Liver (tissue), 9 donors: Measurements from ENCODE around the gene CYP11A1. TPM values are rescaled to one million over a fixed set of nuclear protein-coding genes. Genes with fewer than 3 reads are reported as not detected.

Experiments
- DNase-seq: peaks from one replicate; pipeline ENCODE4 v3.0.0-alpha.2; 2017; ENCODE audit warnings: low spot score
- H3K27ac ChIP-seq, 2 donors: one replicate each; pipeline ENCODE4 v1.7.0; 2013; ENCODE audit warnings: inconsistent platforms in 2 of 2, low read length in 2 of 2, control low read depth in 1 of 2, low read depth in 1 of 2, mild to moderate bottlenecking in 1 of 2
- H3K27me3 ChIP-seq, 4 donors: one replicate each; pipeline versions ENCODE4 v1.6.1 to v1.7.0; 2013; ENCODE audit warnings: low read length in 3 of 4, inconsistent platforms in 1 of 4, mild to moderate bottlenecking in 1 of 4, moderate library complexity in 1 of 4; ENCODE audit not compliant: control insufficient read depth in 4 of 4, insufficient read depth in 4 of 4
- H3K36me3 ChIP-seq, 4 donors: one replicate each; pipeline versions ENCODE4 v1.6.1 to v1.7.0; 2013; ENCODE audit warnings: low read length in 3 of 4, mild to moderate bottlenecking in 3 of 4, low read depth in 1 of 4, moderate library complexity in 1 of 4; ENCODE audit not compliant: control insufficient read depth in 4 of 4, insufficient read depth in 3 of 4
- H3K4me1 ChIP-seq, 4 donors: one replicate each; pipeline versions ENCODE4 v1.6.1 to v1.7.0; 2013; ENCODE audit warnings: low read length in 3 of 4, mild to moderate bottlenecking in 3 of 4, moderate library complexity in 1 of 4; ENCODE audit not compliant: control insufficient read depth in 4 of 4, insufficient read depth in 4 of 4
- H3K4me3 ChIP-seq, 3 donors: one replicate each; pipeline versions ENCODE4 v1.6.1 to v1.7.0; 2013; ENCODE audit warnings: low read length in 3 of 3, control low read depth in 1 of 3, low read depth in 1 of 3, mild to moderate bottlenecking in 1 of 3
- H3K9ac ChIP-seq, 2 donors: one replicate each; pipeline ENCODE4 v1.7.0; 2013; ENCODE audit warnings: low read length in 2 of 2, mild to moderate bottlenecking in 2 of 2, moderate library complexity in 2 of 2, control low read depth in 1 of 2, low read depth in 1 of 2
- H3K9me3 ChIP-seq, 4 donors: one replicate each; pipeline versions ENCODE4 v1.6.1 to v1.7.0; 2013; ENCODE audit warnings: low read length in 3 of 4; ENCODE audit not compliant: control insufficient read depth in 4 of 4
- ATF3 ChIP-seq: IDR thresholded peaks from 2 replicates; pipeline ENCODE4 v1.6.1; 2016; ENCODE audit warnings: antibody characterized with exemption
- CTCF ChIP-seq: fragments of 150-350 bp; IDR thresholded peaks from 2 replicates; pipeline ENCODE4 v1.5.1; 2017; ENCODE audit warnings: improper control_type of control experiment, low read depth, low read length; ENCODE audit not compliant: missing input control
- EGR1 ChIP-seq, 2 donors: IDR thresholded peaks; 2 replicates each; pipeline ENCODE4 v1.6.1; 2016 to 2018; ENCODE audit warnings: antibody characterized with exemption in 2 of 2, low read depth in 2 of 2
- FOXA1 ChIP-seq: IDR thresholded peaks from 2 replicates; pipeline ENCODE4 v1.6.1; 2016; ENCODE audit warnings: antibody characterized with exemption
- FOXA2 ChIP-seq: IDR thresholded peaks from 2 replicates; pipeline ENCODE4 v1.6.1; 2016; ENCODE audit warnings: antibody characterized with exemption
- HNF4A ChIP-seq, 2 donors: conservative IDR thresholded peaks; 2 replicates each; pipeline ENCODE4 v1.6.1; 2016; ENCODE audit warnings: antibody characterized with exemption in 2 of 2, mild to moderate bottlenecking in 2 of 2
- HNF4G ChIP-seq: IDR thresholded peaks from 2 replicates; pipeline ENCODE4 v1.6.1; 2016; ENCODE audit warnings: antibody characterized with exemption
- JUND ChIP-seq, 2 donors: IDR thresholded peaks; 2 replicates each; pipeline ENCODE4 v1.6.1; 2016; ENCODE audit warnings: antibody characterized with exemption in 2 of 2
- MAX ChIP-seq: IDR thresholded peaks from 2 replicates; pipeline ENCODE4 v1.6.1; 2016; ENCODE audit warnings: antibody characterized with exemption
- NR2F2 ChIP-seq: IDR thresholded peaks from 2 replicates; pipeline ENCODE4 v1.6.1; 2016; ENCODE audit warnings: antibody characterized with exemption
- RAD21 ChIP-seq, 2 donors: IDR thresholded peaks; 2 replicates each; pipeline ENCODE4 v1.6.1; 2016; ENCODE audit warnings: antibody characterized with exemption in 2 of 2, mild to moderate bottlenecking in 2 of 2
- REST ChIP-seq: IDR thresholded peaks from 2 replicates; pipeline ENCODE4 v1.6.1; 2016; ENCODE audit warnings: antibody characterized with exemption, mild to moderate bottlenecking
- RXRA ChIP-seq, 2 donors: IDR thresholded peaks; 2 replicates each; pipeline ENCODE4 v1.6.1; 2017 to 2018; ENCODE audit warnings: antibody characterized with exemption in 2 of 2, mild to moderate bottlenecking in 1 of 2
- SP1 ChIP-seq: IDR thresholded peaks from 2 replicates; pipeline ENCODE4 v1.6.1; 2018; ENCODE audit warnings: antibody characterized with exemption, mild to moderate bottlenecking
- TAF1 ChIP-seq: conservative IDR thresholded peaks from 2 replicates; pipeline ENCODE4 v1.6.1; 2016; ENCODE audit warnings: antibody characterized with exemption, mild to moderate bottlenecking
- YY1 ChIP-seq: IDR thresholded peaks from 2 replicates; pipeline ENCODE4 v1.6.1; 2016; ENCODE audit warnings: antibody characterized with exemption, mild to moderate bottlenecking
- ZBTB33 ChIP-seq: IDR thresholded peaks from 2 replicates; pipeline ENCODE4 v1.6.1; 2016; ENCODE audit warnings: antibody characterized with exemption
- WGBS: extraction: QIAGEN DNeasy Blood & Tissue Kit; methylation state at CpG from one replicate; pipeline ENCODE4 v1.1.7; 2013; 5-methylcytosine and 5-hydroxymethylcytosine counted together
- polyA plus RNA-seq, 2 donors: library from polyadenylated mRNA; stranded (reverse) in 1 of 2; unstranded in 1 of 2; fragments of 200-250 nt in 1 of 2; fragments of >200 nt in 1 of 2; fragmentation: Nextera tagmentation in 1 of 2; extraction: Ambion mirVana in 1 of 2; gene quantifications; one replicate each; pipeline versions ENCODE4 v1.2.1 to v1.2.3, GENCODE V29; 2013 to 2015
- total RNA-seq, 2 donors: library from RNA; depleted of rRNA; stranded (reverse); fragments of >200 nt; gene quantifications; one replicate each; pipeline ENCODE4 v1.2.3, GENCODE V29; 2014
- donor health status: healthy.
- donor health status: healthy.
- donor health status: healthy.
- donor health status: healthy.
- donor health status: healthy.

CYP11A1 gene
- total and polyA plus RNA-seq, 4 donors: 0.47 to 2.3 (median 1.9) TPM

GRCh38 chr15:74319596-74320351 is 47.7 kb downstream of the CYP11A1 start:
- Histone ChIP-seq H3K36me3 (no peaks in the 10 kb centered on the region), H3K9me3 (no peaks in the 10 kb centered on the region), H3K4me3 (no peak overlapping the region), H3K4me1 (no peaks in the 10 kb centered on the region), H3K27ac (no peak overlapping the region), H3K27me3 (no peaks in the 10 kb centered on the region), H3K9ac (no peak overlapping the region)
- no peak for DNase-seq
- 74% methylated on average over 8 of the region's 8 CpGs for WGBS
- TF ChIP-seq RXRA (IDR thresholded peaks at IDR 0.05) (no peak), CTCF (no peak), JUND (IDR thresholded peaks at IDR 0.05) (no peak), FOXA1 (no peak), YY1 (no peak), MAX (no peak), TAF1 (no peak), NR2F2 (no peak), HNF4G (no peak), ZBTB33 (no peak), RAD21 (IDR thresholded peaks at IDR 0.05) (no peak), SP1 (no peak), EGR1 (IDR thresholded peaks at IDR 0.05; ENCODE audit: low read depth in 2 of 2) (no peak)

GRCh38 chr15:74319138-74319460 is 48.3 kb downstream of the CYP11A1 start:
- no peak overlapping the region for H3K4me3 ChIP-seq
- H3K27me3 ChIP-seq: no peaks in the 10 kb centered on the region
- H3K9me3 ChIP-seq: no peaks in the 10 kb centered on the region
- no peaks in the 10 kb centered on the region for H3K4me1 ChIP-seq
- no peak overlapping the region for H3K27ac ChIP-seq
- no peak overlapping the region for H3K9ac ChIP-seq
- H3K36me3 ChIP-seq: no peaks in the 10 kb centered on the region
- TF ChIP-seq ZBTB33 (no peak), REST (no peak), YY1 (no peak), CTCF (no peak), NR2F2 (no peak), JUND (IDR thresholded peaks at IDR 0.05) (no peak), HNF4A (conservative IDR thresholded peaks at IDR 0.05) (no peak), ATF3 (no peak), RXRA (IDR thresholded peaks at IDR 0.05) (no peak), FOXA2 (no peak), SP1 (no peak), TAF1 (no peak)
- DNase-seq: no peak
- WGBS: 93% methylated on average over 5 of the region's 5 CpGs
